B cell (primary cell): Measurements from ENCODE around the gene PSD4.

Source experiments
- EZH2 ChIP-seq: IDR thresholded peaks from 2 replicates; pipeline ENCODE4 v1.6.1; 2012; ENCODE audit warnings: borderline replicate concordance, low read depth, mild to moderate bottlenecking, moderate library complexity, low read length; ENCODE audit not compliant: insufficient read depth, poor library complexity, severe bottlenecking
- TF ChIP-seq, protein P1 (sequence below): fragments of 200-600 bp; IDR thresholded peaks from one replicate; pipeline ENCODE4 v1.8.0; 2022; ENCODE audit warnings: antibody characterized with exemption, mild to moderate bottlenecking

GRCh38 chr2:113155331-113155730 is 18.4 kb upstream of the PSD4 start:
- TF ChIP-seq, protein P1, sequence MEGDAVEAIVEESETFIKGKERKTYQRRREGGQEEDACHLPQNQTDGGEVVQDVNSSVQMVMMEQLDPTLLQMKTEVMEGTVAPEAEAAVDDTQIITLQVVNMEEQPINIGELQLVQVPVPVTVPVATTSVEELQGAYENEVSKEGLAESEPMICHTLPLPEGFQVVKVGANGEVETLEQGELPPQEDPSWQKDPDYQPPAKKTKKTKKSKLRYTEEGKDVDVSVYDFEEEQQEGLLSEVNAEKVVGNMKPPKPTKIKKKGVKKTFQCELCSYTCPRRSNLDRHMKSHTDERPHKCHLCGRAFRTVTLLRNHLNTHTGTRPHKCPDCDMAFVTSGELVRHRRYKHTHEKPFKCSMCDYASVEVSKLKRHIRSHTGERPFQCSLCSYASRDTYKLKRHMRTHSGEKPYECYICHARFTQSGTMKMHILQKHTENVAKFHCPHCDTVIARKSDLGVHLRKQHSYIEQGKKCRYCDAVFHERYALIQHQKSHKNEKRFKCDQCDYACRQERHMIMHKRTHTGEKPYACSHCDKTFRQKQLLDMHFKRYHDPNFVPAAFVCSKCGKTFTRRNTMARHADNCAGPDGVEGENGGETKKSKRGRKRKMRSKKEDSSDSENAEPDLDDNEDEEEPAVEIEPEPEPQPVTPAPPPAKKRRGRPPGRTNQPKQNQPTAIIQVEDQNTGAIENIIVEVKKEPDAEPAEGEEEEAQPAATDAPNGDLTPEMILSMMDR = no peak
- no peak for TF ChIP-seq EZH2
